Endothelial cell of umbilical vein (primary cell): Measurements from ENCODE around the gene COL4A1. TPM values are rescaled to one million over a fixed set of nuclear protein-coding genes. Genes with fewer than 3 reads are reported as not detected.

ENCODE experiments used
- BruUV-seq: library from RNA; stranded (reverse); fragments of 400-500 nt; replicated peaks from 2 replicates; lab custom pipeline; 2021; lab: Mats Ljungman, UMichigan
- CTCF ChIA-PET: fragments of 300-600, 350-600 bp; sonication (Branson Sonifier 250); formaldehyde crosslinking; loops from one replicate; lab custom pipeline; 2021; ENCODE audit warnings: antibody characterized with exemption, inconsistent platforms; lab: Charles Lee
- POLR2A ChIA-PET: fragments of 300-600, 350-600 bp; sonication (Branson Sonifier 250); formaldehyde crosslinking; loops from one replicate; lab custom pipeline; 2021; ENCODE audit warnings: antibody characterized with exemption, inconsistent platforms; lab: Charles Lee
- DNase-seq: peaks from one replicate; pipeline ENCODE4 v3.0.0-alpha.2; 2011; ENCODE audit warnings: low read depth, low spot score
- FAIRE-seq: peaks from 2 replicates; lab custom pipeline; 2011; peaks lifted over from hg19 to GRCh38; lab: Jason Lieb, UNC
- H2AFZ ChIP-seq: 2 replicates; pipeline ENCODE4 v1.6.0; 2012; ENCODE audit warnings: low read depth, low read length, control low read depth, inconsistent platforms
- H3K27ac ChIP-seq: 2 replicates; pipeline ENCODE4 v1.5.1; 2011; ENCODE audit warnings: low read depth, mild to moderate bottlenecking, control low read depth, low read length, moderate library complexity; ENCODE audit not compliant: insufficient read depth
- H3K27me3 ChIP-seq, 2 experiments: 2 replicates each; pipeline versions ENCODE4 v1.6.0 to v1.6.1; 2011; ENCODE audit warnings: low read length in 2 of 2, mixed read lengths in 1 of 2; ENCODE audit not compliant: control insufficient read depth in 2 of 2, insufficient read depth in 2 of 2
- H3K36me3 ChIP-seq, 2 experiments: 2 replicates in 1 of 2; 3 replicates in 1 of 2; pipeline ENCODE4 v1.5.1; 2011; ENCODE audit warnings: low read length in 2 of 2, mild to moderate bottlenecking in 1 of 2, moderate library complexity in 1 of 2; ENCODE audit not compliant: control insufficient read depth in 2 of 2, insufficient read depth in 2 of 2; ENCODE audit errors: extremely low read depth in 1 of 2
- H3K4me1 ChIP-seq: 3 replicates; pipeline ENCODE4 v1.5.1; 2011; ENCODE audit warnings: mild to moderate bottlenecking, low read length; ENCODE audit not compliant: control insufficient read depth, insufficient read depth; ENCODE audit errors: extremely low read depth
- H3K4me2 ChIP-seq: 2 replicates; pipeline ENCODE4 v1.6.1; 2011; ENCODE audit warnings: low read length, control low read depth, mixed read lengths; ENCODE audit not compliant: insufficient read depth
- H3K4me3 ChIP-seq, 3 experiments: fragments of 200-600 bp in 1 of 3; sonication (generic), shearing (Covaris generic) in 1 of 3; replicated peaks in 1 of 3; 2 replicates each; pipeline ENCODE4 v1.5.1; 2011 to 2016; ENCODE audit warnings: control low read depth in 3 of 3, low read length in 3 of 3, mild to moderate bottlenecking in 2 of 3, inconsistent platforms in 1 of 3, low read depth in 1 of 3, moderate library complexity in 1 of 3; ENCODE audit not compliant: insufficient read depth in 1 of 3
- H3K79me2 ChIP-seq: 2 replicates; pipeline ENCODE4 v1.6.0; 2012; ENCODE audit warnings: low read length, inconsistent platforms; ENCODE audit not compliant: control insufficient read depth, insufficient read depth
- H3K9ac ChIP-seq: replicated peaks from 2 replicates; pipeline ENCODE3; 2011; ENCODE audit warnings: low read length, control low read depth; ENCODE audit not compliant: insufficient read depth; ENCODE audit errors: extremely low read depth
- H3K9me1 ChIP-seq: replicated peaks from 3 replicates; pipeline ENCODE4 v1.6.0; 2011; ENCODE audit warnings: mild to moderate bottlenecking, low read length; ENCODE audit not compliant: control insufficient read depth, insufficient read depth; ENCODE audit errors: extremely low read depth
- H3K9me3 ChIP-seq: replicated peaks from 2 replicates; pipeline ENCODE4 v1.5.1; 2012; ENCODE audit warnings: low read length, inconsistent platforms; ENCODE audit not compliant: control insufficient read depth, insufficient read depth
- H4K20me1 ChIP-seq: replicated peaks from 2 replicates; pipeline ENCODE3; 2011; ENCODE audit warnings: mild to moderate bottlenecking, low read length; ENCODE audit not compliant: control insufficient read depth, insufficient read depth; ENCODE audit errors: extremely low read depth
- CTCF ChIP-seq, 2 donors: IDR thresholded peaks; 1 replicate in 1 of 2; 2 replicates in 1 of 2; pipeline ENCODE4 v1.5.1; 2011; ENCODE audit warnings: low read length in 2 of 2, mild to moderate bottlenecking in 2 of 2, moderate library complexity in 2 of 2, control low read depth in 1 of 2, inconsistent platforms in 1 of 2, low read depth in 1 of 2; ENCODE audit not compliant: insufficient read depth in 1 of 2; ENCODE audit errors: extremely low read depth in 1 of 2
- EZH2 ChIP-seq: IDR thresholded peaks from 2 replicates; pipeline ENCODE4 v1.6.1; 2012; ENCODE audit warnings: borderline replicate concordance, low read depth, mild to moderate bottlenecking, moderate library complexity, low read length, inconsistent platforms; ENCODE audit not compliant: severe bottlenecking
- FOS ChIP-seq: IDR thresholded peaks from 2 replicates; pipeline ENCODE4 v1.6.1; 2011; ENCODE audit warnings: mild to moderate bottlenecking, low read length, moderate library complexity, borderline replicate concordance; ENCODE audit not compliant: insufficient read depth
- GATA2 ChIP-seq: IDR thresholded peaks from 2 replicates; pipeline ENCODE4 v1.7.0; 2011; ENCODE audit warnings: low read depth, mild to moderate bottlenecking, moderate library complexity, mixed read lengths, low read length; ENCODE audit not compliant: insufficient read length, insufficient read depth
- JUN ChIP-seq: IDR thresholded peaks from 2 replicates; pipeline ENCODE4 v1.6.1; 2011; ENCODE audit warnings: borderline replicate concordance, low read depth; ENCODE audit not compliant: insufficient read length, insufficient read depth
- MYC ChIP-seq: IDR thresholded peaks from one replicate; pipeline ENCODE4 v1.6.1; 2011; ENCODE audit warnings: mild to moderate bottlenecking, low read depth, low read length
- POLR2A ChIP-seq: IDR thresholded peaks from 2 replicates; pipeline ENCODE4 v1.6.1; 2012; ENCODE audit warnings: low read depth, mild to moderate bottlenecking, control low read depth, low read length
- POLR2AphosphoS5 ChIP-seq: IDR thresholded peaks from 2 replicates; pipeline ENCODE4 v1.6.1; 2012; ENCODE audit warnings: low read depth, mild to moderate bottlenecking, control low read depth, low read length, moderate library complexity; ENCODE audit not compliant: insufficient read depth
- dilution Hi-C: fragments of 300-500 bp; cut with MboI; formaldehyde crosslinking; loops from one replicate; pipeline ENCODE4 v1.15.0; 2019; ENCODE audit warnings: low sequenced_read_pairs; ENCODE audit not compliant: extremely low pct_ligation_motif_present
- intact Hi-C: fragments of 100-400 bp; cut with micrococcal nuclease; formaldehyde crosslinking; loops from one replicate; pipeline ENCODE4 v1.10.0; 2022
- polyA plus RNA-seq, 4 experiments: library from polyadenylated mRNA; depleted of rRNA in 3 of 4; stranded (reverse) in 3 of 4; unstranded in 1 of 4; fragments of >200 nt; gene quantifications; 2 replicates each; pipeline versions ENCODE4 v1.2.1 to v1.2.3, GENCODE V29; 2011 to 2012; ENCODE audit warnings: missing spikeins in 1 of 4
- total RNA-seq: library from RNA; stranded (reverse); gene quantifications from 2 replicates; pipeline ENCODE4 v1.2.3, GENCODE V29; 2021
- TF ChIP-seq, protein P1 (sequence below): IDR thresholded peaks from 2 replicates; pipeline ENCODE4 v1.6.1; 2011; ENCODE audit not compliant: insufficient read depth, insufficient read length

The COL4A1 gene
- total and polyA plus RNA-seq, 2 donors (not counting 3 experiments of a cell fraction or from before 2014, with no cell fraction given): 384 to 1,119 TPM

DNA sequence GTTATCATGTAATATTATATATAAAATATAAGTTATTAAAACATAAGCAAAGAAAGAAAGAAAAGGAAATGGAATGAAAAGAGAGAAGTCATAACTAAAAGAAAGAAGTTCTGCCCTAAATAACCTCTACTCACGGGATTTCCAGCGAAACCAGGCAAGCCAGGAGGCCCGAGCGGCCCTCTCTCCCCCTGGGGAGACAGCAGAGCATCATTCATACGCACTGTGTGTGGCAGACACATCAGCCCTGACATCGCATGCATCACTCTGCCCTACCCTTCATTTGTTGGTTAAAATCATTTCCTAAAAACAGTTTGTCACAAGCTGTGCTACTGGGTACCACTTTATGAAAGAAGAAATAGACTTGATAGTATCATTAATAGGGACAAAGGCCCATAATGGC lies 95.2 kb downstream of the COL4A1 start:
- no peaks in the 10 kb centered on the region for H4K20me1 ChIP-seq
- H3K9ac ChIP-seq: no peak overlapping the region
- no peak for DNase-seq
- TF ChIP-seq FOS: no peak
- no peak for TF ChIP-seq POLR2A
- no peak for TF ChIP-seq POLR2AphosphoS5
- TF ChIP-seq EZH2: no peak
- TF ChIP-seq MYC: no peak
- TF ChIP-seq GATA2: no peak
- no peak for TF ChIP-seq CTCF (IDR thresholded peaks at IDR 0.05; ENCODE audit: extremely low read depth in 1 of 2, insufficient read depth in 1 of 2, low read depth in 1 of 2, low read length in 2 of 2)
- TF ChIP-seq, protein P1, sequence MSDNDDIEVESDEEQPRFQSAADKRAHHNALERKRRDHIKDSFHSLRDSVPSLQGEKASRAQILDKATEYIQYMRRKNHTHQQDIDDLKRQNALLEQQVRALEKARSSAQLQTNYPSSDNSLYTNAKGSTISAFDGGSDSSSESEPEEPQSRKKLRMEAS: no peak
- TF ChIP-seq JUN: no peak
- no peak for FAIRE-seq
- no peaks in the 10 kb centered on the region for H3K9me1 ChIP-seq
- intact Hi-C loops (no loop called here), dilution Hi-C loops (no loop called here)
- H3K36me3 ChIP-seq: peaks cover 17 to 28% of the 10 kb centered on the region in 2 experiments
- peaks cover 2% of the 10 kb centered on the region for H3K79me2 ChIP-seq
- H3K9me3 ChIP-seq: no peaks in the 10 kb centered on the region
- H3K4me2 ChIP-seq: no peak overlapping the region
- H3K4me1 ChIP-seq: peaks cover 9% of the 10 kb centered on the region
- no peak overlapping the region for H3K27ac ChIP-seq
- H2AFZ ChIP-seq: no peak overlapping the region
- BruUV-seq: no TSS peak
- no peaks in the 10 kb centered on the region for H3K27me3 ChIP-seq
- H3K4me3 ChIP-seq: no peak overlapping the region
- ChIA-PET POLR2A (no interaction called here), CTCF (no interaction called here)
